Thoracic aorta (tissue), 2 donors: ENCODE measurements around the gene LCE1C. TPM values are rescaled to one million over a fixed set of nuclear protein-coding genes. Genes with fewer than 3 reads are reported as not detected.

ENCODE experiments used
- ATAC-seq: fragments of 150-250 bp; one replicate; pipeline ENCODE4 v1.8.0; 2017; ENCODE audit warnings: low read depth; ENCODE audit not compliant: insufficient number of reproducible peaks, low FRiP score
- DNase-seq: peaks from one replicate; pipeline ENCODE4 v3.0.0-alpha.2; 2020; ENCODE audit warnings: low spot score
- H3K27ac ChIP-seq, 2 donors: fragments of 200-600 bp; sonication (generic); 1 replicate in 1 of 2; 2 replicates in 1 of 2; pipeline ENCODE4 v1.5.1; 2016; ENCODE audit warnings: mild to moderate bottlenecking in 2 of 2, moderate library complexity in 2 of 2
- H3K27me3 ChIP-seq: fragments of 200-600 bp; sonication (generic); replicated peaks from 2 replicates; pipeline ENCODE4 v1.6.0; 2016; ENCODE audit warnings: mild to moderate bottlenecking; ENCODE audit not compliant: insufficient read depth
- H3K36me3 ChIP-seq: fragments of 200-600 bp; sonication (generic); one replicate; pipeline ENCODE4 v1.5.1; 2016
- H3K4me1 ChIP-seq, 2 donors: fragments of 200-600 bp; sonication (generic); 1 replicate in 1 of 2; 2 replicates in 1 of 2; pipeline versions ENCODE4 v1.5.1 to v1.6.0; 2016; ENCODE audit warnings: low read depth in 2 of 2, mild to moderate bottlenecking in 1 of 2; ENCODE audit not compliant: control insufficient read depth in 1 of 2
- H3K4me3 ChIP-seq: fragments of 200-600 bp; sonication (generic); 2 replicates; pipeline ENCODE4 v1.5.1; 2016; ENCODE audit warnings: mild to moderate bottlenecking
- H3K9me3 ChIP-seq: fragments of 200-600 bp; sonication (generic); 2 replicates; pipeline ENCODE4 v1.5.1; 2016
- total RNA-seq, 2 donors: library from RNA; depleted of rRNA; stranded (reverse); fragments of >200 nt; gene quantifications; one replicate each; pipeline versions ENCODE4 v1.1.0 to v1.2.3, GENCODE V29; 2016
- TF ChIP-seq, protein P1 (sequence below): fragments of 200-600 bp; sonication (generic); IDR thresholded peaks from one replicate; pipeline ENCODE4 v1.5.1; 2019; ENCODE audit warnings: antibody characterized with exemption

LCE1C gene
- total RNA-seq, 2 donors from 2014 or later = 2.8 TPM; not detected in 1

DNA sequence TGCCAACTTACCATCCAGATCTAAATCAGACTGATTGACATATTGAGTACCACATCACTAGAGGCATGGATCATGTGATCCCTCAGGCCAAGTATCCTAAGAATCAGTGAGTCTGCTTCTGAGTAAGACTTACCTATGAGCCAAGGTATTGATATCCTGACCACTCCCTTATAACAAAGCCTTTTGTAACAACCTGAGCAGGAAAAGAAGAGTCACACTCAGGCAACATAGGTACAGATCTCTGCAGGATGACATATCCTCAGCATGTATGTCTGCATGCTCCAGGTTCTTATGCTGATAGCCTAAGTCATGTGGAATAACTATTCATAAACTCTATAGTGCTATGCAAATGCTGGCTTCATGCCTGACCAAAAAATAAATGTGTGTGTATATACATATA, 18.5 kb upstream of the LCE1C start:
- TF ChIP-seq, protein P1, sequence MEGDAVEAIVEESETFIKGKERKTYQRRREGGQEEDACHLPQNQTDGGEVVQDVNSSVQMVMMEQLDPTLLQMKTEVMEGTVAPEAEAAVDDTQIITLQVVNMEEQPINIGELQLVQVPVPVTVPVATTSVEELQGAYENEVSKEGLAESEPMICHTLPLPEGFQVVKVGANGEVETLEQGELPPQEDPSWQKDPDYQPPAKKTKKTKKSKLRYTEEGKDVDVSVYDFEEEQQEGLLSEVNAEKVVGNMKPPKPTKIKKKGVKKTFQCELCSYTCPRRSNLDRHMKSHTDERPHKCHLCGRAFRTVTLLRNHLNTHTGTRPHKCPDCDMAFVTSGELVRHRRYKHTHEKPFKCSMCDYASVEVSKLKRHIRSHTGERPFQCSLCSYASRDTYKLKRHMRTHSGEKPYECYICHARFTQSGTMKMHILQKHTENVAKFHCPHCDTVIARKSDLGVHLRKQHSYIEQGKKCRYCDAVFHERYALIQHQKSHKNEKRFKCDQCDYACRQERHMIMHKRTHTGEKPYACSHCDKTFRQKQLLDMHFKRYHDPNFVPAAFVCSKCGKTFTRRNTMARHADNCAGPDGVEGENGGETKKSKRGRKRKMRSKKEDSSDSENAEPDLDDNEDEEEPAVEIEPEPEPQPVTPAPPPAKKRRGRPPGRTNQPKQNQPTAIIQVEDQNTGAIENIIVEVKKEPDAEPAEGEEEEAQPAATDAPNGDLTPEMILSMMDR = no peak
- no peaks in the 10 kb centered on the region for H3K27me3 ChIP-seq

DNA sequence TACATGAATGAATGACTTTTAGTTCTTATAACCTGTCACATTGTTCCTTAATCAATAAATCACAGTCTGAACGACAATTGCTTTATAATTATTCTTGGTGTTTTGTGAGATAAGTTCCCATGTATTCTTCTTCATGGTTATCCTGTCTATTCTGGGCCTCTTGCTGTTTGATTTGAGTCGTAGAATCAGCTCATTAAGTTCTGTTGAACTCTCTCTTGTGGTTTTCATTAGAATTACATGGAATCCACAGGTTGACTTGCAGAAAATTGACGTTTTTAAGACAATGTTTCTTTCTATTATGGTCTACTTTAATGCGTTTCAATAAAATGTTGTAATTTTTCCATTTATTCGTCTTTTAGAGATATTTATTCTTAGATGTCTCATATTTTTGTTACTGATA, 16.8 kb upstream of the LCE1C start:
- TF ChIP-seq, protein P1 = no peak
- ATAC-seq (no peak), DNase-seq (no peak)
- Histone ChIP-seq H3K27me3 (no peaks in the 10 kb centered on the region), H3K27ac (no peak overlapping the region), H3K9me3 (no peaks in the 10 kb centered on the region), H3K4me1 (no peaks in the 10 kb centered on the region), H3K4me3 (no peak overlapping the region), H3K36me3 (no peaks in the 10 kb centered on the region)

More for the DNA sequence above, 18.5 kb upstream of the LCE1C start:
- Histone ChIP-seq H3K4me3 (no peak overlapping the region), H3K9me3 (no peaks in the 10 kb centered on the region), H3K36me3 (no peaks in the 10 kb centered on the region), H3K4me1 (no peaks in the 10 kb centered on the region), H3K27ac (no peak overlapping the region)
- no peak for ATAC-seq
- no peak for DNase-seq

DNA sequence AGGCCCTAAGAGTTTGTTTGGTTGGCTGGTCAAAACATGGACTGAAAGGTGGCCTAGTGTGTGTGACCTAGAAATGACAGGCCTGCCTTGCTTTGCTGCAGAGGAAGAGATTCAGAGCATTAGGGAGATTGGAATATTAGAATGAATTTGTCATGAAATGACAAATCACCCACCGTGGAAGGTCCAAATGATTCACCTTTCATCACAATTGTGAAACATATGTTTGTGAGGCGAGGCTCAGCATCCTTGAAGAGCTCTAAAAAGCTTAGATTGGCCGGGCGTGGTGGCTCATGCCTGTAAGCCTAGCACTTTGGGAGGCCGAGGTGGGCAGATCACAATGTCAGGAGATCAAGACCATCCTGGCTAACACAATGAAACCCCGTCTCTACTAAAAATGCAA, 10.9 kb upstream of the LCE1C start:
- DNase-seq (no peak), ATAC-seq (no peak)
- H3K27ac ChIP-seq = no peak overlapping the region
- H3K4me1 ChIP-seq = no peaks in the 10 kb centered on the region
- H3K9me3 ChIP-seq = no peaks in the 10 kb centered on the region
- no peaks in the 10 kb centered on the region for H3K27me3 ChIP-seq
- no peak overlapping the region for H3K4me3 ChIP-seq
- TF ChIP-seq, protein P1 = no peak
- no peaks in the 10 kb centered on the region for H3K36me3 ChIP-seq

DNA sequence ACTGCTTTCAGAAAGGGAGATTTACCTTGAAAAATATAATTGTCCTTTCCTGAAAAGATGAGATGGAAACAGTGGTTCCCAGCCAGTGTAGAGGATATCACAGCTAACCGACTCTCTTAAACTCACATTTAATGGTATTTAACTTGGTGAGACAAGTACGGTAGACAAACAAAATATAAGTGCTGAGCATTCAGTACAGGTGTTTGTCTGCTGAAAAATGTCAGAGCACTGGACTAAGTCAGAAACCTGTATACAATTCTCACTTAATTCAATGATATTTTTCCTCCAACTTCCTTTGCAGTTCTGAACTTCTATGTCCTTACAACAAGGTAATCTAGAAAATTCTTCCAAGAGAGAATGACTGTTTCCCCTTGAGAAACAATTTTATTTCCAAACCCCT, 5.2 kb upstream of the LCE1C start, which contains the start of gene LCE1B:
TSS of gene LCE1B (plus strand) at position 301 of the 400 bp plus-strand sequence. CDS start 476 bp downstream, outside the sequence.
- TF ChIP-seq, protein P1 = no peak
- Histone ChIP-seq H3K4me1 (no peaks in the 10 kb centered on the region), H3K9me3 (no peaks in the 10 kb centered on the region), H3K27ac (no peak within 1 kb of the TSS), H3K36me3 (no peaks in the 10 kb centered on the region), H3K4me3 (no peak within 1 kb of the TSS), H3K27me3 (no peaks in the 10 kb centered on the region)
- ATAC-seq = no peak
- no peak for DNase-seq

DNA sequence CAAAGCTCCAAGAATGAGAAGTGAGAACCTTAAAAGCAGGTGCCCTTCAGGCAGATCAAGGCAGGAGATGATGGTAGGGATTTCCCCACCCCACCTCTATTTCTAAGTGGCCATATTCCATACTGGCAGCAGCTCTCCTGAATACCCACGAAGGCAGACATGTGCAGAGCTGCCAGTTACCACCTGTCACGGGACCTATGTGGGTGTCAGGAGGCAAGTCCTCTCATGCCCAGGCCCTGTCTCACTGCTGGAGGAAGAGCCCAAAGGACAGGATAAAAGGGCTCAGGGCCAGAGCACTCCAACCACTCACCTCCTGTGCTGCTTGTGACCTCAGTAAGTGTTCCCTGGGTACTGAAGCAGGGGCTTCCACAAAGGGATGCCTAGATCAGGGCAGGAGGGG, 4.6 kb upstream of the LCE1C start:
- Histone ChIP-seq H3K9me3 (no peaks in the 10 kb centered on the region), H3K4me3 (no peak overlapping the region), H3K4me1 (no peaks in the 10 kb centered on the region), H3K27me3 (no peaks in the 10 kb centered on the region), H3K27ac (no peak overlapping the region), H3K36me3 (no peaks in the 10 kb centered on the region)
- no peak for ATAC-seq
- DNase-seq = no peak
- TF ChIP-seq, protein P1 = no peak
